Endothelial cell of umbilical vein (primary cell): Measurements from ENCODE around the gene SPTLC3. TPM values are rescaled to one million over a fixed set of nuclear protein-coding genes. Genes with fewer than 3 reads are reported as not detected.

ENCODE experiments used
- BruUV-seq: library from RNA; stranded (reverse); fragments of 400-500 nt; replicated peaks from 2 replicates; lab custom pipeline; 2021; lab: Mats Ljungman, UMichigan
- CTCF ChIA-PET: fragments of 300-600, 350-600 bp; sonication (Branson Sonifier 250); formaldehyde crosslinking; loops from one replicate; lab custom pipeline; 2021; ENCODE audit warnings: antibody characterized with exemption, inconsistent platforms; lab: Charles Lee
- POLR2A ChIA-PET: fragments of 300-600, 350-600 bp; sonication (Branson Sonifier 250); formaldehyde crosslinking; loops from one replicate; lab custom pipeline; 2021; ENCODE audit warnings: antibody characterized with exemption, inconsistent platforms; lab: Charles Lee
- DNase-seq: peaks from one replicate; pipeline ENCODE4 v3.0.0-alpha.2; 2011; ENCODE audit warnings: low read depth, low spot score
- FAIRE-seq: peaks from 2 replicates; lab custom pipeline; 2011; peaks lifted over from hg19 to GRCh38; lab: Jason Lieb, UNC
- H2AFZ ChIP-seq: 2 replicates; pipeline ENCODE4 v1.6.0; 2012; ENCODE audit warnings: low read depth, low read length, control low read depth, inconsistent platforms
- H3K27ac ChIP-seq: 2 replicates; pipeline ENCODE4 v1.5.1; 2011; ENCODE audit warnings: low read depth, mild to moderate bottlenecking, control low read depth, low read length, moderate library complexity; ENCODE audit not compliant: insufficient read depth
- H3K27me3 ChIP-seq, 2 experiments: 2 replicates each; pipeline versions ENCODE4 v1.6.0 to v1.6.1; 2011; ENCODE audit warnings: low read length in 2 of 2, mixed read lengths in 1 of 2; ENCODE audit not compliant: control insufficient read depth in 2 of 2, insufficient read depth in 2 of 2
- H3K36me3 ChIP-seq, 2 experiments: 2 replicates in 1 of 2; 3 replicates in 1 of 2; pipeline ENCODE4 v1.5.1; 2011; ENCODE audit warnings: low read length in 2 of 2, mild to moderate bottlenecking in 1 of 2, moderate library complexity in 1 of 2; ENCODE audit not compliant: control insufficient read depth in 2 of 2, insufficient read depth in 2 of 2; ENCODE audit errors: extremely low read depth in 1 of 2
- H3K4me1 ChIP-seq: 3 replicates; pipeline ENCODE4 v1.5.1; 2011; ENCODE audit warnings: mild to moderate bottlenecking, low read length; ENCODE audit not compliant: control insufficient read depth, insufficient read depth; ENCODE audit errors: extremely low read depth
- H3K4me2 ChIP-seq: 2 replicates; pipeline ENCODE4 v1.6.1; 2011; ENCODE audit warnings: low read length, control low read depth, mixed read lengths; ENCODE audit not compliant: insufficient read depth
- H3K4me3 ChIP-seq, 3 experiments: fragments of 200-600 bp in 1 of 3; sonication (generic), shearing (Covaris generic) in 1 of 3; replicated peaks in 1 of 3; 2 replicates each; pipeline ENCODE4 v1.5.1; 2011 to 2016; ENCODE audit warnings: control low read depth in 3 of 3, low read length in 3 of 3, mild to moderate bottlenecking in 2 of 3, inconsistent platforms in 1 of 3, low read depth in 1 of 3, moderate library complexity in 1 of 3; ENCODE audit not compliant: insufficient read depth in 1 of 3
- H3K79me2 ChIP-seq: 2 replicates; pipeline ENCODE4 v1.6.0; 2012; ENCODE audit warnings: low read length, inconsistent platforms; ENCODE audit not compliant: control insufficient read depth, insufficient read depth
- H3K9ac ChIP-seq: replicated peaks from 2 replicates; pipeline ENCODE3; 2011; ENCODE audit warnings: low read length, control low read depth; ENCODE audit not compliant: insufficient read depth; ENCODE audit errors: extremely low read depth
- H3K9me1 ChIP-seq: replicated peaks from 3 replicates; pipeline ENCODE4 v1.6.0; 2011; ENCODE audit warnings: mild to moderate bottlenecking, low read length; ENCODE audit not compliant: control insufficient read depth, insufficient read depth; ENCODE audit errors: extremely low read depth
- H3K9me3 ChIP-seq: replicated peaks from 2 replicates; pipeline ENCODE4 v1.5.1; 2012; ENCODE audit warnings: low read length, inconsistent platforms; ENCODE audit not compliant: control insufficient read depth, insufficient read depth
- H4K20me1 ChIP-seq: replicated peaks from 2 replicates; pipeline ENCODE3; 2011; ENCODE audit warnings: mild to moderate bottlenecking, low read length; ENCODE audit not compliant: control insufficient read depth, insufficient read depth; ENCODE audit errors: extremely low read depth
- EZH2 ChIP-seq: IDR thresholded peaks from 2 replicates; pipeline ENCODE4 v1.6.1; 2012; ENCODE audit warnings: borderline replicate concordance, low read depth, mild to moderate bottlenecking, moderate library complexity, low read length, inconsistent platforms; ENCODE audit not compliant: severe bottlenecking
- FOS ChIP-seq: IDR thresholded peaks from 2 replicates; pipeline ENCODE4 v1.6.1; 2011; ENCODE audit warnings: mild to moderate bottlenecking, low read length, moderate library complexity, borderline replicate concordance; ENCODE audit not compliant: insufficient read depth
- GATA2 ChIP-seq: IDR thresholded peaks from 2 replicates; pipeline ENCODE4 v1.7.0; 2011; ENCODE audit warnings: low read depth, mild to moderate bottlenecking, moderate library complexity, mixed read lengths, low read length; ENCODE audit not compliant: insufficient read length, insufficient read depth
- JUN ChIP-seq: IDR thresholded peaks from 2 replicates; pipeline ENCODE4 v1.6.1; 2011; ENCODE audit warnings: borderline replicate concordance, low read depth; ENCODE audit not compliant: insufficient read length, insufficient read depth
- MYC ChIP-seq: IDR thresholded peaks from one replicate; pipeline ENCODE4 v1.6.1; 2011; ENCODE audit warnings: mild to moderate bottlenecking, low read depth, low read length
- POLR2A ChIP-seq: IDR thresholded peaks from 2 replicates; pipeline ENCODE4 v1.6.1; 2012; ENCODE audit warnings: low read depth, mild to moderate bottlenecking, control low read depth, low read length
- POLR2AphosphoS5 ChIP-seq: IDR thresholded peaks from 2 replicates; pipeline ENCODE4 v1.6.1; 2012; ENCODE audit warnings: low read depth, mild to moderate bottlenecking, control low read depth, low read length, moderate library complexity; ENCODE audit not compliant: insufficient read depth
- dilution Hi-C: fragments of 300-500 bp; cut with MboI; formaldehyde crosslinking; loops from one replicate; pipeline ENCODE4 v1.15.0; 2019; ENCODE audit warnings: low sequenced_read_pairs; ENCODE audit not compliant: extremely low pct_ligation_motif_present
- intact Hi-C: fragments of 100-400 bp; cut with micrococcal nuclease; formaldehyde crosslinking; loops from one replicate; pipeline ENCODE4 v1.10.0; 2022
- polyA plus RNA-seq, 4 experiments: library from polyadenylated mRNA; depleted of rRNA in 3 of 4; stranded (reverse) in 3 of 4; unstranded in 1 of 4; fragments of >200 nt; gene quantifications; 2 replicates each; pipeline versions ENCODE4 v1.2.1 to v1.2.3, GENCODE V29; 2011 to 2012; ENCODE audit warnings: missing spikeins in 1 of 4
- total RNA-seq: library from RNA; stranded (reverse); gene quantifications from 2 replicates; pipeline ENCODE4 v1.2.3, GENCODE V29; 2021
- TF ChIP-seq, protein P1 (sequence below): IDR thresholded peaks from 2 replicates; pipeline ENCODE4 v1.6.1; 2011; ENCODE audit not compliant: insufficient read depth, insufficient read length
- TF ChIP-seq, protein P2 (sequence below), 2 donors: IDR thresholded peaks; 1 replicate in 1 of 2; 2 replicates in 1 of 2; pipeline ENCODE4 v1.5.1; 2011; ENCODE audit warnings: low read length in 2 of 2, mild to moderate bottlenecking in 2 of 2, moderate library complexity in 2 of 2, control low read depth in 1 of 2, inconsistent platforms in 1 of 2, low read depth in 1 of 2; ENCODE audit not compliant: insufficient read depth in 1 of 2; ENCODE audit errors: extremely low read depth in 1 of 2

Gene SPTLC3
- total and polyA plus RNA-seq, 2 donors (not counting 3 experiments of a cell fraction or from before 2014, with no cell fraction given), result 0.29 to 0.35 TPM

DNA sequence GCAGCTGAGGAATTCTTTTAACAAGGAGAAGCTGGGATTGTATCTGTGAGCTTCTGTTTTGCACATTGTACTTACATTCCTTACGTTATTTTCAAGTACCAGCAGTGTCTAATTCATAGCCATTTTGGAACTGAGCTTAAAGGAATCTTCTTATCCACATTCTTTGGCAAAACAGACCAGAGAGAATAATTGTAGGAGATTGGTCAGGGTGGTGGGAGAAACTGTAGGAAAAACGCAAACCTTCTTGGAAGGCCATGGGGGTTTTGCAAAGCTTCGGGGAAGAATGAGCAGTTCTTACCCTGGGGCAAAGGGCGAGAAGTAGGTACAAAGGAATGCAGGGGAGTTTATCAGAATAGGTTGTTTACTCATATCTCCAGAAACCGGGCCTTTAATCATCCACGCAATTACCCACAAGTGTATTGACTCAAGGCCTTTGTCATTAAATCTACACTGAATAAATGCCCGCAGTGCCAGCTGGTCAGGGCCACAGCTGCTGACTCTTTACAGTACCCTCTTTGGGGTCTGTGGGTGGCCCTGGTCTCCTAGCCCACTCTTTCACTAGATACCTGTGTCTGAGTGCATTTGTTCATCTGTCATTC lies 39.6 kb upstream of the SPTLC3 start:
- Histone ChIP-seq H3K4me2 (no peak overlapping the region), H4K20me1 (no peaks in the 10 kb centered on the region), H3K79me2 (no peaks in the 10 kb centered on the region), H3K4me3 (no peak overlapping the region), H3K9me1 (no peaks in the 10 kb centered on the region), H3K9ac (no peak overlapping the region), H2AFZ (no peak overlapping the region), H3K27ac (no peak overlapping the region), H3K4me1 (peaks cover 3% of the 10 kb centered on the region), H3K36me3 (no peaks in the 10 kb centered on the region), H3K27me3 (peaks cover 0 to 6% of the 10 kb centered on the region in 2 experiments), H3K9me3 (no peaks in the 10 kb centered on the region)
- TF ChIP-seq EZH2, result no peak
- TF ChIP-seq GATA2, result no peak
- no peak for TF ChIP-seq MYC
- TF ChIP-seq, protein P1, sequence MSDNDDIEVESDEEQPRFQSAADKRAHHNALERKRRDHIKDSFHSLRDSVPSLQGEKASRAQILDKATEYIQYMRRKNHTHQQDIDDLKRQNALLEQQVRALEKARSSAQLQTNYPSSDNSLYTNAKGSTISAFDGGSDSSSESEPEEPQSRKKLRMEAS, result no peak
- no peak for TF ChIP-seq JUN
- TF ChIP-seq, protein P2, sequence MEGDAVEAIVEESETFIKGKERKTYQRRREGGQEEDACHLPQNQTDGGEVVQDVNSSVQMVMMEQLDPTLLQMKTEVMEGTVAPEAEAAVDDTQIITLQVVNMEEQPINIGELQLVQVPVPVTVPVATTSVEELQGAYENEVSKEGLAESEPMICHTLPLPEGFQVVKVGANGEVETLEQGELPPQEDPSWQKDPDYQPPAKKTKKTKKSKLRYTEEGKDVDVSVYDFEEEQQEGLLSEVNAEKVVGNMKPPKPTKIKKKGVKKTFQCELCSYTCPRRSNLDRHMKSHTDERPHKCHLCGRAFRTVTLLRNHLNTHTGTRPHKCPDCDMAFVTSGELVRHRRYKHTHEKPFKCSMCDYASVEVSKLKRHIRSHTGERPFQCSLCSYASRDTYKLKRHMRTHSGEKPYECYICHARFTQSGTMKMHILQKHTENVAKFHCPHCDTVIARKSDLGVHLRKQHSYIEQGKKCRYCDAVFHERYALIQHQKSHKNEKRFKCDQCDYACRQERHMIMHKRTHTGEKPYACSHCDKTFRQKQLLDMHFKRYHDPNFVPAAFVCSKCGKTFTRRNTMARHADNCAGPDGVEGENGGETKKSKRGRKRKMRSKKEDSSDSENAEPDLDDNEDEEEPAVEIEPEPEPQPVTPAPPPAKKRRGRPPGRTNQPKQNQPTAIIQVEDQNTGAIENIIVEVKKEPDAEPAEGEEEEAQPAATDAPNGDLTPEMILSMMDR (IDR thresholded peaks at IDR 0.05; ENCODE audit: extremely low read depth in 1 of 2, insufficient read depth in 1 of 2, low read depth in 1 of 2, low read length in 2 of 2), result no peak
- TF ChIP-seq POLR2AphosphoS5, result no peak
- no peak for TF ChIP-seq FOS
- TF ChIP-seq POLR2A, result no peak
- DNase-seq (no peak), FAIRE-seq (no peak)
- BruUV-seq, result no TSS peak
- dilution Hi-C loops, result no loop called here
- ChIA-PET CTCF (interaction anchor here (0.7 to 11.3 kb wide), 9 partner anchors 14 to 577 kb away, joined by 3 to 299 read pairs (median 12); no protein-coding TSS in a partner anchor), POLR2A (no interaction called here)
- intact Hi-C loops, result no loop called here
